Activated CD4-positive, alpha-beta T cell treated with anti-CD3 and anti-CD28 coated beads, Interleukin-2, amount 50 U/mL, for 24 hours (primary cell): ENCODE results near the gene COL19A1.
"Not testable (repeated sequence)": the region's sequence is repeated elsewhere in the genome, so short reads cannot be mapped to it uniquely, and the experiment has no call there.

ENCODE experiments used
- DNase-seq, 2 donors: peaks; one replicate each; pipeline ENCODE4 v3.0.0-alpha.2; 2020; ENCODE audit warnings: low read depth in 1 of 2, low spot score in 1 of 2

COL19A1 gene

GRCh38 chr6:69895396-69895795, 29.0 kb downstream of the COL19A1 start:
- DNase-seq, result no peak

GRCh38 chr6:69900869-69901268, 34.5 kb downstream of the COL19A1 start:
- DNase-seq, result no peak

- DNase-seq, result no peak
These were observed 35.0 kb downstream of the COL19A1 start for GRCh38 chr6:69901361-69901760.

GRCh38 chr6:69907981-69908498, 41.7 kb downstream of the COL19A1 start:
- DNase-seq, result no peak

GRCh38 chr6:69913361-69913760, 47.0 kb downstream of the COL19A1 start:
- no peak for DNase-seq

GRCh38 chr6:69914015-69914485, 47.7 kb downstream of the COL19A1 start:
- no peak for DNase-seq

GRCh38 chr6:69915346-69915745, 49.0 kb downstream of the COL19A1 start:
- DNase-seq, result no peak

- DNase-seq, result no peak
These were observed 51.5 kb downstream of the COL19A1 start for GRCh38 chr6:69917834-69918233.

- no peak for DNase-seq
These were observed 52.6 kb downstream of the COL19A1 start for GRCh38 chr6:69918813-69919475.

- not testable (repeated sequence) for DNase-seq
These were observed 54.7 kb downstream of the COL19A1 start for GRCh38 chr6:69921066-69921465.

- not testable (repeated sequence) for DNase-seq
These were observed 55.3 kb downstream of the COL19A1 start for GRCh38 chr6:69921611-69922010.

- DNase-seq, result no peak
These were observed 60.4 kb downstream of the COL19A1 start for GRCh38 chr6:69926745-69927144.

- no peak for DNase-seq
These were observed 66.9 kb downstream of the COL19A1 start for GRCh38 chr6:69933239-69933638.

GRCh38 chr6:69935079-69935478, 68.7 kb downstream of the COL19A1 start:
- no peak for DNase-seq

GRCh38 chr6:69936674-69937363, 70.5 kb downstream of the COL19A1 start:
- no peak for DNase-seq

- no peak for DNase-seq
These were observed 71.2 kb downstream of the COL19A1 start for GRCh38 chr6:69937402-69938136.

- no peak for DNase-seq
These were observed 76.1 kb downstream of the COL19A1 start for GRCh38 chr6:69942485-69942884.

- no peak for DNase-seq
These were observed 78.8 kb downstream of the COL19A1 start for GRCh38 chr6:69945192-69945591.

GRCh38 chr6:69948479-69949114, 82.2 kb downstream of the COL19A1 start:
- DNase-seq, result no peak

GRCh38 chr6:69953491-69953890, 87.1 kb downstream of the COL19A1 start:
- DNase-seq, result no peak

- DNase-seq, result no peak
These were observed 88.4 kb downstream of the COL19A1 start for GRCh38 chr6:69954733-69955132.
